Measurements from ENCODE around the gene LAMC1.
A peak's percentile ranks its signal among the peaks of the same experiment; 100 is the strongest.

Gene LAMC1

DNA sequence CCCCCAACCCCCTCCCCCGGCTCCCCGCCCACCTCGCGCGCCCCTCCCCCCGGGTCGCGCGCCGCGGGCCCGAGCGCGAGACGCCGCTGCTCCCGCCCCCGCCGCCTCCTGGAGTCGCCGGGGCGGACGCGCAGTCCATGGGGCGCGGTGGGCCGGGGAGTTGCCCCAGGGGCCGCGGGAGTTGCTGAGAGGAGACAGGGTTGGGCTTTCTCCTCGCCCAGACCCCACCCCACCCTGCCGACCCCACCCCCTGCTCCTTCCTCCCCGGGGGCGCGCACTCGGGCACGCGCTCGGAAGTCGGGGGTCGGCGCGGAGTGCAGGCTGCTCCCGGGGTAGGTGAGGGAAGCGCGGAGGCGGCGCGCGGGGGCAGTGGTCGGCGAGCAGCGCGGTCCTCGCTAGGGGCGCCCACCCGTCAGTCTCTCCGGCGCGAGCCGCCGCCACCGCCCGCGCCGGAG, at the start of gene LAMC1:
TSS of gene LAMC1 (plus strand) at position 275 of the 455 bp plus-strand sequence. CDS start 297 bp downstream, outside the sequence.
- Histone ChIP-seq H3K9me3 (ENCODE audit: control insufficient read depth, insufficient read depth, low read depth, low read length) (no peaks in the 10 kb centered on the region), H3K4me3 (ENCODE audit: low read depth, low read length) (peak within 1 kb of the TSS; percentile 98), H3K9ac (ENCODE audit: low read length) (peak within 1 kb of the TSS; percentile 88), H3K27ac (ENCODE audit: low read depth, low read length) (peak within 1 kb of the TSS; percentile 77), H3K36me3 (ENCODE audit: control insufficient read depth, insufficient read depth, low read length) (no peaks in the 10 kb centered on the region), H3K4me1 (ENCODE audit: control insufficient read depth, insufficient read depth, low read length) (peaks cover 38% of the 10 kb centered on the region), H3K27me3 (ENCODE audit: control insufficient read depth, insufficient read depth, low read length) (no peaks in the 10 kb centered on the region)

DNA sequence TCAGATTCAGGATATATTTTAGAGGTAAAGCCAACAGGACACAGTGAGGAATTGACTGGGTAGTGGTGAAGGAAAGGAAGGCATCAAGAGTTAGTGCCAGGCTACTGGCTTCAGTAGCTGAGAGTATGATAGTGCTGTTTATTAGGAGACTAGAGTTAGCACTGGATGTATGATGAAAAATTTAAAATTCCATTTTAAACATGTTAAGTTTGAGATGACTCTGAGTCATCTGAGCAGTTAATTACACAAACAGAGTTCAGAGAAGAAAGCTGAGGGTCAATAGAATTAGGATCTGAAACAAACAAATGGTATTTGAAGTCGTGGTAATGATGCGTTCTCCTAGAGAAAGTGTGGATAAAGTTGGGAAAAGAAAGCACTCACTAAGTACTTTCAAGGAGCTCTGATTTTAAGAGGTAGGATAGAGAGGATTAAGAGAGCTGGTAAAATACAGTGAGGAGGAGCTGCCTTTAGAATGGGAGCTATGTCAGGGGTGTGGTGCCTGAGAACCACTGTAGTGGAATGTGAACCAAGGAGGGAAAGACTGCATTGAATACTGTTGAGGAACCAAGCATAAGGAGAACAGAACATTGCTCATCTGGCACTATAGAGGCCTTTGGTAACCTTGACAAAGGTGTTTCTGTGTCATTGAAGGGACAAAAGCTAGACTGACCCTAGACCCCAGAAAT, 48.6 kb upstream of the LAMC1 start:
- Histone ChIP-seq H3K9me3 (ENCODE audit: control insufficient read depth, insufficient read depth, low read depth, low read length) (no peaks in the 10 kb centered on the region), H3K27me3 (ENCODE audit: control insufficient read depth, insufficient read depth, low read length) (no peaks in the 10 kb centered on the region), H3K27ac (ENCODE audit: low read depth, low read length) (no peak overlapping the region), H3K4me3 (ENCODE audit: low read depth, low read length) (no peak overlapping the region), H3K4me1 (ENCODE audit: control insufficient read depth, insufficient read depth, low read length) (0 out of 2 replicates have a peak, but pooled peaks cover 4% of the 10 kb centered on the region), H3K36me3 (ENCODE audit: control insufficient read depth, insufficient read depth, low read length) (no peaks in the 10 kb centered on the region), H3K9ac (ENCODE audit: low read length) (no peak overlapping the region)

DNA sequence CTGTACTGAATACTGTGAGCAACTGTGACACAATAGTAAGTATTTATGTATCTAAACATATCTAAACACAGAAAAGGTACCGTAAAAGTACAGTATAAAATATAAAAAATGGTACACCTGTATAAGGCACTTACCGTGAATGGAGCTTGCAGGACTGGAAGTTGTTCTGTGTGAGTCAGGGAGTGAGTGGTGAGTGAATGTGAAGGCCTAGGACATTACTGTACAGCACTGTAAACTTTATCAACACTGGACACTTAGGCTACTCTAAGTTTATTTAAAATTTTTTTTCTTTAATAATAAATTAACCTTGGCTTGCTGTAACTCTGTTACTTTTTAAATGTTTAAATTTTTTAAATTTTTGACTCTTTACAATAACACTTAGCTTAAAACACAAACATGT, 45.7 kb upstream of the LAMC1 start:
- no peaks in the 10 kb centered on the region for H3K27me3 ChIP-seq (ENCODE audit: control insufficient read depth, insufficient read depth, low read length)
- no peak overlapping the region for H3K9ac ChIP-seq (ENCODE audit: low read length)
- H3K4me1 ChIP-seq (ENCODE audit: control insufficient read depth, insufficient read depth, low read length), result 0 out of 2 replicates have a peak, but pooled peaks cover 4% of the 10 kb centered on the region
- H3K4me3 ChIP-seq (ENCODE audit: low read depth, low read length), result no peak overlapping the region
- H3K27ac ChIP-seq (ENCODE audit: low read depth, low read length), result no peak overlapping the region
- H3K36me3 ChIP-seq (ENCODE audit: control insufficient read depth, insufficient read depth, low read length), result no peaks in the 10 kb centered on the region
- no peaks in the 10 kb centered on the region for H3K9me3 ChIP-seq (ENCODE audit: control insufficient read depth, insufficient read depth, low read depth, low read length)

DNA sequence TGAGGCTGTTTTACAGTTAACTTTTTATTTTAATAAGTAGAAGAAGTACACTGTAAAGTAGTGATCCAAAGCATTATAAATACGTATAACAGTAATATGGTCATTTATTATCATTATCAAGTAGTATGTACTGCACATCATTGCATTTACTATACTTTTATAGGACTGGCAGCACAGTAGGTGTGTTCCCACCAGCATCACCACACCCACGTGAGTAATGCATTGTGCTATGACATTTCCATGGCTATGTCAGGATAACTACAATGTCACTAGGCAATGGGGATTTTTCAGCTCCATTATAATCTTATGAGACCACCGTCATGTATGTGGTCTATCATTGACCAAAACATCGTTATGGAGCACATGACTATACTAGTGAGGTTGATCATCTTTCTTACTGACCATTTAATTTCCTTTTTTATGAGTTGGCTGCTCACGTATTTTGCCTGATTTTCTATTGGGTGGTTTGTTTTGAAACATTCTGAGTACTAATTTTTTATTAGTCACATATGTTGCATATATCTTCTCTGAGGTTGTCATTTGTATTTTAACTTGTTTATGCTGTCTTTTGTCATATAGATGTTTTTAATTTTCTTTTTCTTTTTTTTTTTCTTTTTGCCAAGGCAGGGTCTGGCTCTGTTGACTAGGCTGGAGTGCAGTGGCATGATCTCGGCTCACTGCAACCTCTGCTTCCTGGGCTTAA, 44.9 kb upstream of the LAMC1 start:
- Histone ChIP-seq H3K4me1 (ENCODE audit: control insufficient read depth, insufficient read depth, low read length) (0 out of 2 replicates have a peak, but pooled peaks cover 4% of the 10 kb centered on the region), H3K9me3 (ENCODE audit: control insufficient read depth, insufficient read depth, low read depth, low read length) (no peaks in the 10 kb centered on the region), H3K27me3 (ENCODE audit: control insufficient read depth, insufficient read depth, low read length) (no peaks in the 10 kb centered on the region), H3K4me3 (ENCODE audit: low read depth, low read length) (no peak overlapping the region), H3K27ac (ENCODE audit: low read depth, low read length) (no peak overlapping the region), H3K9ac (ENCODE audit: low read length) (no peak overlapping the region), H3K36me3 (ENCODE audit: control insufficient read depth, insufficient read depth, low read length) (no peaks in the 10 kb centered on the region)

DNA sequence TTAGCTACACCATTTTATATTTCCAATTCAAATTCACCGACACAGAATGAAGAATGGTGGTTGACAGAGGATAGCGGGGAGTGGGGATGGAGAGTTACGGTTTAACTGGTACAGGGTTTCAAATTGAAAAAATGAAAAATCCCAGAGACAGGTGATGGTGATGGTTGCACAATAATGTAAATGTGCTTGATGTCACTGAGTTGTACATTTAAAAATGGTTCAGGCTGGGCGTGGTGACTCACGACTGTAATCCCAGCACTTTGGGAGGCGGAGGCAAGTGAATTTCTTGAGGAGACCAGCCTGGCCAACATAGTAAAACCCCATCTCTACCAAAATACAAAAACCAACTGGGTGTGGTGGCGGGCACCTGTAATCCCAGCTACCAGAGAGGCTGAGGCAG, 39.1 kb upstream of the LAMC1 start:
- Histone ChIP-seq H3K27ac (ENCODE audit: low read depth, low read length) (no peak overlapping the region), H3K9ac (ENCODE audit: low read length) (no peak overlapping the region), H3K36me3 (ENCODE audit: control insufficient read depth, insufficient read depth, low read length) (no peaks in the 10 kb centered on the region), H3K4me3 (ENCODE audit: low read depth, low read length) (no peak overlapping the region), H3K27me3 (ENCODE audit: control insufficient read depth, insufficient read depth, low read length) (no peaks in the 10 kb centered on the region), H3K4me1 (ENCODE audit: control insufficient read depth, insufficient read depth, low read length) (no peaks in the 10 kb centered on the region), H3K9me3 (ENCODE audit: control insufficient read depth, insufficient read depth, low read depth, low read length) (no peaks in the 10 kb centered on the region)

DNA sequence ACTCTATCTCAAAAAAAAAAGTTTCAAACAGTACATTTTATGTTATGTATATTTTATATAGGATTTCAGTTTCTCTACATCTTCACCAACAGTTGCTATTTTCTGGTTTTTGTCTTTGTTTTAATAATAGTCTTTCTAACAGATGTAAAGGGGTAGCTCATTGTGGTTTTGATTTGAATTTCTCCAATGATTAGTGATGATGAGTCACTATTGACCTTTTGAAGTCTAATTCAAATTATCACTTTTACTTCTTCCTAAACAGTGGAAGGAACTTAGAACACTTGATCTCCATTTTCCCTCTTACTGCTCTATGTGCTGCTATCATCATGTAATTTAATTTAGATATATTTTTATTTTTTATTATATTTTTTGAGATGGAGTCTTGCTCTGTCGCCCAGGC, 38.6 kb upstream of the LAMC1 start:
- Histone ChIP-seq H3K9ac (ENCODE audit: low read length) (no peak overlapping the region), H3K4me3 (ENCODE audit: low read depth, low read length) (no peak overlapping the region), H3K9me3 (ENCODE audit: control insufficient read depth, insufficient read depth, low read depth, low read length) (no peaks in the 10 kb centered on the region), H3K27ac (ENCODE audit: low read depth, low read length) (no peak overlapping the region), H3K4me1 (ENCODE audit: control insufficient read depth, insufficient read depth, low read length) (no peaks in the 10 kb centered on the region), H3K36me3 (ENCODE audit: control insufficient read depth, insufficient read depth, low read length) (no peaks in the 10 kb centered on the region), H3K27me3 (ENCODE audit: control insufficient read depth, insufficient read depth, low read length) (no peaks in the 10 kb centered on the region)

DNA sequence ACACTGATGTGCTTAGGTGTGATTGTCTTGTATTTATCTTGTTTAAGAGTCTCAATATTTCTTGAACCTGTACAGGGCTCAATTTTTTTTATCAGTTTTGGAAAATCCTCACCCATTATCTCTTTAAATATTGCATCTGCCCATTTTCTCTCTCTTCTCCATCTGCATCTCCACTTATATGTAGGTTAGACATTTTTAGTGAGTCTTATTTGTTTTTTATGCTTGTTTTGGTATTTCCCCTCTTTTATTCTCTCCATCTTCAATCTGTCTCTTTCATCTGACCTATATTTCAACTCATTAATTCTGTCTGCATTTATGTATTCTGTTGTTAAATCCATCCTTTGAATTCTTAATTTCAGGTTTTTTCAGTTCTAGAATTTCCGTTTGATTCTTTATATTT, 37.3 kb upstream of the LAMC1 start:
- Histone ChIP-seq H3K4me1 (ENCODE audit: control insufficient read depth, insufficient read depth, low read length) (no peaks in the 10 kb centered on the region), H3K36me3 (ENCODE audit: control insufficient read depth, insufficient read depth, low read length) (no peaks in the 10 kb centered on the region), H3K27me3 (ENCODE audit: control insufficient read depth, insufficient read depth, low read length) (no peaks in the 10 kb centered on the region), H3K9me3 (ENCODE audit: control insufficient read depth, insufficient read depth, low read depth, low read length) (no peaks in the 10 kb centered on the region), H3K4me3 (ENCODE audit: low read depth, low read length) (no peak overlapping the region), H3K9ac (ENCODE audit: low read length) (no peak overlapping the region), H3K27ac (ENCODE audit: low read depth, low read length) (no peak overlapping the region)

DNA sequence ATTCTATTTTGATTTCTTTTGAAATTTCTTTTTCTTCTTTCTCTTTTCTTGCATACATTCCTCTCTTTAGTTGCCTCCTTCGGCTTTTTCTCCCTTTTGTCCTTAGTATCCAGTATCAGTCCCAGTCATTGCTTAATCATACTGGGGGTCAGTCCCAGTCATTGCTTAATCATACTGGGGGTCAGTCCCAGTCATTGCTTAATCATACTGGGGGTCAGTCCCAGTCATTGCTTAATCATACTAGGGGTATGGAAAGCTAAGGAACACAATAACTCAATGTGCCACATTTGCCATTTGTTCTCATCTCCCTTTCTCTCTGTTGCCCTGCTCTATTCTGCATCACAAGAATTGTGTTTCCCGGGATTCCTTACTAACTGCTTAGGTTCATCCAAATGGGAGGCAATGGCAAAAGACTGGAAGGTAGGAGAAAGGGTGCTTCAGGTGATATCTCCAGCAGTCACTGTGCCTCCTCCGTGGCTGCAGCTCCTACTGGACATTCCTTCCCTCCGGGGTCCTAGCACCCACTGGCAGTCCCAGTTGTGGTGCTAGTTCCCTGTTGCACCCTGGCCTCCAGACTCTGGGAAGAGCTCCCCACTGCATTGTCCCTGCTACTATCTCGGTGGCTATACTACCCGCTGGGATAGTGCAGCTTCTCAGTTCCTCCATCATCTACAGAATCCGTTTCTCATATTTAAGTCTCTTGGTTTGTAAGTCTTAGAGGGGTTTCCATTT, 32.6 kb upstream of the LAMC1 start:
- Histone ChIP-seq H3K9me3 (ENCODE audit: control insufficient read depth, insufficient read depth, low read depth, low read length) (no peaks in the 10 kb centered on the region), H3K4me3 (ENCODE audit: low read depth, low read length) (no peak overlapping the region), H3K36me3 (ENCODE audit: control insufficient read depth, insufficient read depth, low read length) (no peaks in the 10 kb centered on the region), H3K27ac (ENCODE audit: low read depth, low read length) (no peak overlapping the region), H3K27me3 (ENCODE audit: control insufficient read depth, insufficient read depth, low read length) (no peaks in the 10 kb centered on the region), H3K4me1 (ENCODE audit: control insufficient read depth, insufficient read depth, low read length) (no peaks in the 10 kb centered on the region), H3K9ac (ENCODE audit: low read length) (no peak overlapping the region)

DNA sequence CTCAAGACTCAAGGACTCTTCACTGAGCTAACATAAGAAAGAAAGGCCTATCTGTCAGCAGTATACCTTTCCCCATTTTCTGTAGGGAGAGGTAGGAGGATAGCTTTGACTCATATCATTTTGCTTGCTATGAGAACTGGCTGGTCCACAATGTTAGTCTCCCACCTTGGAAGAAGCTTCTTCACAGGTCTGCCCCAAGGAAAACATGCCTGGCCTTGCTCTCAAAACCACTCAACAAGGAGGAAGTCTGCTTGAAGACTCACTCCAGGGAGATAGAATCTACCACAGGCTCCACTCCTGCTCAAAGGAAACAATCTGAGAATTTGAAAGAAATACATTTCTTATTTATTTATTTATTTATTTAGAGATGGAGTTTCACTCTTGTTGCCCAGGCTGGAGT, 29.5 kb upstream of the LAMC1 start:
- H3K36me3 ChIP-seq (ENCODE audit: control insufficient read depth, insufficient read depth, low read length), result no peaks in the 10 kb centered on the region
- no peak overlapping the region for H3K4me3 ChIP-seq (ENCODE audit: low read depth, low read length)
- no peak overlapping the region for H3K27ac ChIP-seq (ENCODE audit: low read depth, low read length)
- no peaks in the 10 kb centered on the region for H3K27me3 ChIP-seq (ENCODE audit: control insufficient read depth, insufficient read depth, low read length)
- no peaks in the 10 kb centered on the region for H3K9me3 ChIP-seq (ENCODE audit: control insufficient read depth, insufficient read depth, low read depth, low read length)
- no peaks in the 10 kb centered on the region for H3K4me1 ChIP-seq (ENCODE audit: control insufficient read depth, insufficient read depth, low read length)
- no peak overlapping the region for H3K9ac ChIP-seq (ENCODE audit: low read length)

DNA sequence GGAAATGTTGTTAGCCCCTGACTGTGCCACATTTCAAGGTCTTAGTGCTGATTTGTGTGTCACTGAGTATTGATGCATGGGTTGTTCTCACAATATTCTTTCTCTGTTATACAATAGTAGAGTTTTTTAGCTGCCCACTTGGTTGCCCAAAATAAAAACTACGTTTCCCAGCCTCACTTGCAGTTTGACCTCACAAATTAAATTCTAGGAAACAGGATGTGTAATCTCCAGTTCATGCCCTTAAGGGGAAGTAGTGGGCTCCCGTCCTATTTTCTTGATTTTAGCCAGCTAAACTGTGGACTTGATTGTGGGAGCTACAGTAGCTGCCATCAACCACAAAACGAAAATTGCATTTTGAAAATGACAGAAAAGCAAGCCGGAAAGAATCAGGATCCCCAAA, 27.3 kb upstream of the LAMC1 start:
- no peak overlapping the region for H3K9ac ChIP-seq (ENCODE audit: low read length)
- no peaks in the 10 kb centered on the region for H3K9me3 ChIP-seq (ENCODE audit: control insufficient read depth, insufficient read depth, low read depth, low read length)
- H3K27me3 ChIP-seq (ENCODE audit: control insufficient read depth, insufficient read depth, low read length), result no peaks in the 10 kb centered on the region
- no peaks in the 10 kb centered on the region for H3K36me3 ChIP-seq (ENCODE audit: control insufficient read depth, insufficient read depth, low read length)
- H3K4me3 ChIP-seq (ENCODE audit: low read depth, low read length), result no peak overlapping the region
- no peak overlapping the region for H3K27ac ChIP-seq (ENCODE audit: low read depth, low read length)
- H3K4me1 ChIP-seq (ENCODE audit: control insufficient read depth, insufficient read depth, low read length), result no peaks in the 10 kb centered on the region

DNA sequence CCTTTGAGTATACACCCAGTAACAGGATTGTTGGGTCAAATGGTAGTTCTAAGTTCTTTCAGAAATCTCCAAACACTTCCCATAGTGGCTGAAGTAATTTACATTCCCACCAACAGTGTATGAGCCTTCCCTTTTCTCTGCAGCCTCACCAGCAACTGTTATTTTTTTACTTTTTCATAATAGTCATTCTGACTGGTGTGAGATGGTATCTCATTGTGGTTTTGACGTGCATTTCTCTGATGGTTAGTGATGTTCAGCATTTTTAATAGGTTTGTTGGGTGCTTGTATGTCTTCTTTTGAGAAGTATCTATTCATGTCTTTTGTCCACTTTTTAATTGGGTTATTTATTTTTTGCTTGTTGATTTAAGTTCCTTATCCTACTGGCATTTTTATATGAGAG, 26.4 kb upstream of the LAMC1 start:
- H3K9ac ChIP-seq (ENCODE audit: low read length), result no peak overlapping the region
- H3K27ac ChIP-seq (ENCODE audit: low read depth, low read length), result no peak overlapping the region
- no peaks in the 10 kb centered on the region for H3K4me1 ChIP-seq (ENCODE audit: control insufficient read depth, insufficient read depth, low read length)

More for the DNA sequence above, 26.4 kb upstream of the LAMC1 start:
- no peak overlapping the region for H3K4me3 ChIP-seq (ENCODE audit: low read depth, low read length)
- no peaks in the 10 kb centered on the region for H3K36me3 ChIP-seq (ENCODE audit: control insufficient read depth, insufficient read depth, low read length)
- H3K9me3 ChIP-seq (ENCODE audit: control insufficient read depth, insufficient read depth, low read depth, low read length), result no peaks in the 10 kb centered on the region
- H3K27me3 ChIP-seq (ENCODE audit: control insufficient read depth, insufficient read depth, low read length), result no peaks in the 10 kb centered on the region
